AG04450 (cell line): ENCODE data around the gene BBIP1. TPM values are rescaled to one million over a fixed set of nuclear protein-coding genes. Genes with fewer than 3 reads are reported as not detected.

Experiments
- CTCF ChIA-PET: fragments of 300-600, 350-600 bp; formaldehyde crosslinking; extraction: SDS; loops from one replicate; lab custom pipeline; 2022; ENCODE audit warnings: antibody characterized with exemption, inconsistent platforms; lab: Charles Lee
- POLR2A ChIA-PET: fragments of 350-600 bp; formaldehyde crosslinking; extraction: SDS; loops from one replicate; lab custom pipeline; 2021; ENCODE audit warnings: antibody characterized with exemption, inconsistent platforms; lab: Yijun Ruan, JAX
- DNase-seq: peaks from one replicate; pipeline ENCODE4 v3.0.0-alpha.2; 2011; ENCODE audit warnings: low read depth, low spot score
- H3K27ac ChIP-seq: one replicate; pipeline ENCODE4 v1.5.1; 2012; ENCODE audit warnings: low read depth, low read length, control low read depth
- H3K27me3 ChIP-seq: one replicate; pipeline ENCODE4 v1.6.0; 2012; ENCODE audit warnings: low read length; ENCODE audit not compliant: control insufficient read depth, insufficient read depth
- H3K4me3 ChIP-seq: 2 replicates; pipeline ENCODE4 v1.5.1; 2011; ENCODE audit warnings: mild to moderate bottlenecking, low read depth, low read length, control low read depth
- H3K9me3 ChIP-seq: 2 replicates; pipeline ENCODE4 v1.5.1; 2012; ENCODE audit warnings: low read length; ENCODE audit not compliant: control insufficient read depth, insufficient read depth
- CTCF ChIP-seq: IDR thresholded peaks from 2 replicates; pipeline ENCODE4 v1.5.1; 2011; ENCODE audit warnings: low read depth, low read length, control low read depth, inconsistent platforms
- polyA plus RNA-seq: library from polyadenylated mRNA; depleted of rRNA; stranded (reverse); fragments of >200 nt; gene quantifications from 2 replicates; pipeline ENCODE4 v1.2.3, GENCODE V29; 2011

The BBIP1 gene
- polyA plus RNA-seq, 1 experiment, result 41.5 TPM

DNA sequence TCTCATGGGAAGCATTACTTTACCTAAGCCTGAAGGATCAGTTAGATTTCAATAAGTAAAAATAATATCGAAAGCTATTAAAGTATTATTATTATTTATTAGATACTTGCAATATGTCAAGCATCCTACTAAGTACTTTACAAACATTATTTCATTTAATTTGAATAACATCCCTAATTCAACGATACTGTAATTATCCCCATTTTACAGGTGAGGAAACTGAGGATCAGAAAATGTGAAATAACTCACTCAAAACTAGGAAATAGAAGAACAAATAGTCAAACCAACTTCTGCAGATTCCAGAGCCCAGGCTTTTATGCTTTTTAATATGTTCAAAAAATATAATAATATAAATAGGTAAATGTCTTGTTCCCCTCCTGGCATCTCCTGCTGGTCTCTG lies 57.5 kb downstream of the BBIP1 start:
- Histone ChIP-seq H3K27ac (no peak overlapping the region), H3K27me3 (no peaks in the 10 kb centered on the region), H3K9me3 (no peaks in the 10 kb centered on the region), H3K4me3 (no peak overlapping the region)
- CTCF ChIA-PET, result no interaction called here
- POLR2A ChIA-PET, result no interaction called here
- no peak for DNase-seq
- no peak for TF ChIP-seq CTCF

GRCh38 chr10:110860576-110861241 lies 58.3 kb downstream of the BBIP1 start:
- TF ChIP-seq CTCF, result no peak

DNA sequence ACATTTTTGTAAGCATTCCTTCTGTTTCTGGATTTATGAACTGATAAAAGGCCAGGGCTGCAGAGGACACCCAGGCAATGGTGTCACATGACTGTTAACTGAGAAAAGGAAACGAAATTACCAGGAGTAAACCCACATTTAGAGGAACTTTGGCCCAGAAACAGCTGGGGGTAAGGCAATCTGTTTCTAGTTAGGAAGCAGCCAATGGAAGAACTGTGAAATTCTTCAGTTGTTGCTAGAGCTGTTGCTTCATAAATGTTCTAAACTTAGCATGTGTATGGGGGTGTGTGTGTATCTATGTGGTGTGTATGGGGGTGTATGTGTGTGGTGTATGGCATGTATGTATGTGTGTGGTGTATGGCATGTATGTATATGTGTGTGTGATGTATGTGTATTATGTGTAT lies 59.0 kb downstream of the BBIP1 start:
- ChIA-PET CTCF (interaction anchor here (1.3 to 2.4 kb wide), 2 partner anchors 34 to 57 kb away, joined by 3 to 6 read pairs; no protein-coding TSS in a partner anchor), POLR2A (interaction anchor here (0.7 to 3.8 kb wide), 2 partner anchors 11 to 13 kb away, joined by 3 to 22 read pairs; partner anchors contain the start of gene PDCD4)
- peak; percentile 39 for DNase-seq
- Histone ChIP-seq H3K27me3 (no peaks in the 10 kb centered on the region), H3K4me3 (no peak overlapping the region), H3K27ac (no peak overlapping the region), H3K9me3 (no peaks in the 10 kb centered on the region)
- no peak for TF ChIP-seq CTCF

More at GRCh38 chr10:110860576-110861241, 58.3 kb downstream of the BBIP1 start:
- POLR2A ChIA-PET, result interaction anchor here (3.8 kb wide), 1 partner anchor 11 kb away, joined by 22 read pairs; the partner anchor contains the start of gene PDCD4
- CTCF ChIA-PET, result interaction anchor here (1.3 kb wide), 1 partner anchor 57 kb away, joined by 3 read pairs; no protein-coding TSS in a partner anchor
- no peak for DNase-seq
- no peaks in the 10 kb centered on the region for H3K9me3 ChIP-seq
- H3K4me3 ChIP-seq, result no peak overlapping the region
- H3K27ac ChIP-seq, result no peak overlapping the region
- no peaks in the 10 kb centered on the region for H3K27me3 ChIP-seq

GRCh38 chr10:110859206-110859972 lies 59.6 kb downstream of the BBIP1 start:
- TF ChIP-seq CTCF, result no peak
- no peak overlapping the region for H3K27ac ChIP-seq
- no peak for DNase-seq
- no peak overlapping the region for H3K4me3 ChIP-seq
- no peaks in the 10 kb centered on the region for H3K9me3 ChIP-seq
- POLR2A ChIA-PET, result interaction anchor here (0.6 to 3.8 kb wide), 3 partner anchors 12 to 46 kb away, joined by 3 to 22 read pairs (median 3); partner anchors contain the start of gene PDCD4
- CTCF ChIA-PET, result interaction anchor here (0.8 to 2.4 kb wide), 5 partner anchors 9 to 1278 kb away, joined by 3 to 6 read pairs (median 3); no protein-coding TSS in a partner anchor
- no peaks in the 10 kb centered on the region for H3K27me3 ChIP-seq
